ENCODE data around the gene HK2. TPM values are rescaled to one million over a fixed set of nuclear protein-coding genes. Genes with fewer than 3 reads are reported as not detected.

The HK2 gene
- total RNA-seq, 1 donor from 2014 or later, result 27.6 TPM

DNA sequence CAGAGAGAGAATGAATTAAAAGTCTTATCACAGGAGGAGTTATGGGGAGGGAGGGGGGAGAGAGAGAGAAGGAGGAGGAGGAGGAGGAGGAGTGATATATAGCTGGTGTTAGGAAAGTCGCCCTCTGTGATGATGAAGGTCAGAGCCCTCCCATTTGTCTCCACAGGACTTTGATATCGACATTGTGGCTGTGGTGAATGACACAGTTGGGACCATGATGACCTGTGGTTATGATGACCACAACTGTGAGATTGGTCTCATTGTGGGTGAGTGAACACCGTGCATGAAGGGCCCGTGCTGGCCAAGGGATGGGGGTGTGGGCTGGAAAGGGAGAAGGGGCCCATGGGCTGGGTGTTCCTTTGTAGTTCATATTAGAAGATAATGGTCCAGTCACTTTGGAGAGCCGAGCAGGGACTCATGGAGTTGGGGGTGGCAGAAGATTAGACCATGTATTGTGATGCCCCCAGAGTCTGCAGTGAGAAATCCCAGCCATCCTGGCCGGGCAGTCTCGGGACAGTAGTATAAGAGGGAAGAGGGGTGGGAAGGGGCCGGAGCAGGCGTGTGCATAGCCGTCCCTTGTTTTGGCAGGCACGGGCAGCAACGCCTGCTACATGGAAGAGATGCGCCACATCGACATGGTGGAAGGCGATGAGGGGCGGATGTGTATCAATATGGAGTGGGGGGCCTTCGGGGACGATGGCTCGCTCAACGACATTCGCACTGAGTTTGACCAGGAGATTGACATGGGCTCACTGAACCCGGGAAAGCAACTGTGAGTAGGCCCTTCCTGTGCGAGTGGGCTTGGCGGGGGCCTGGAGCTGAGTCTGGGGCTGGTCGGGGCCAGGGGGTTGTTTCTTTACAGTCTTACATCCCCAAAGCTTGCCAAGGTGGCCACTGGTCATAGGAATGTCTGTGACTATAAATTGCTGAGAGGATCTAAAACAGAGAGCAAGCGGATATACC lies 40.0 kb downstream of the HK2 start:
- no peak overlapping the region for H3K4me3 Mint-ChIP-seq

DNA sequence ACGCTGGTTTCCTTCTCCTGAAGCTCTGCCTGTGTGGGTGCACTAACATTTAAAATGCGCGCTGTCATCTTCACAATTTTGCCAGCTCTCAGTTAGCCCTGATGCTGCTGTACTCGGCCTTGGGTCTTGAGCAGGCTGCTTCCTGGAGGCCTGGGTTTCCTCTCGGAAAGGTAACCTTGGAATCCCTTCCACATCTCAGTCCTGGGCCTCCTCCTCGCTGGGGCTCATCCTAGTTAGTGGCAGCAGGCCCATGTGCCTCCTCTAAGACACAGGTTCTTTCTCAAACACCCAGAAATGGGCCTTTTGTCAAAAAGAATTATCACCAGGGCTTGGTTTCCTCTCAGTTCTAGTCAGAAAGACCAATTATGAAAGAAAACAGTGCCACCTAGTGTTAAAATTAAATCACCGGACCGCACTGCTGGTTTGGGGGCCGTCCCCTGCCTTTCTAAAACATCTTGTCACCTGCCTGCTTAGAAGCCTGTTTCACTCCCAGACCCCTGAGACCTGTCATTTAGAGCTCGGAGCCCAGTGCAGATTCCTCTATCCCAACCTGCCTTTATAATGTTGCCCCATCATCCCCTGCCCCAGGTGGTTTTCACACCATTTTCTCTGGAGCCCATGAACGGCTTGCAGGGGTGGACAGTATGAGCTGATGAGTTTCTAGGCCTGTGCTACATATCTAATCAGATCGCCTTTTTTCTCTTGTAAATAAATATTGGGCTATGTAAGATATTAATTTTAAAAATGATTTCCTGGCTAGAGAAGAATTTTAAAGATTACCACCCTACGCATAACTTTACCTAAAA lies 42.4 kb downstream of the HK2 start:
- peaks cover 23% of the 10 kb centered on the region for H3K36me3 Mint-ChIP-seq
- no peak for DNase-seq (ENCODE audit: extremely low spot score, unreplicated experiment)
- no peaks in the 10 kb centered on the region for H3K27me3 Mint-ChIP-seq
- no peak overlapping the region for H3K4me3 Mint-ChIP-seq
- TF ChIP-seq, protein P1, sequence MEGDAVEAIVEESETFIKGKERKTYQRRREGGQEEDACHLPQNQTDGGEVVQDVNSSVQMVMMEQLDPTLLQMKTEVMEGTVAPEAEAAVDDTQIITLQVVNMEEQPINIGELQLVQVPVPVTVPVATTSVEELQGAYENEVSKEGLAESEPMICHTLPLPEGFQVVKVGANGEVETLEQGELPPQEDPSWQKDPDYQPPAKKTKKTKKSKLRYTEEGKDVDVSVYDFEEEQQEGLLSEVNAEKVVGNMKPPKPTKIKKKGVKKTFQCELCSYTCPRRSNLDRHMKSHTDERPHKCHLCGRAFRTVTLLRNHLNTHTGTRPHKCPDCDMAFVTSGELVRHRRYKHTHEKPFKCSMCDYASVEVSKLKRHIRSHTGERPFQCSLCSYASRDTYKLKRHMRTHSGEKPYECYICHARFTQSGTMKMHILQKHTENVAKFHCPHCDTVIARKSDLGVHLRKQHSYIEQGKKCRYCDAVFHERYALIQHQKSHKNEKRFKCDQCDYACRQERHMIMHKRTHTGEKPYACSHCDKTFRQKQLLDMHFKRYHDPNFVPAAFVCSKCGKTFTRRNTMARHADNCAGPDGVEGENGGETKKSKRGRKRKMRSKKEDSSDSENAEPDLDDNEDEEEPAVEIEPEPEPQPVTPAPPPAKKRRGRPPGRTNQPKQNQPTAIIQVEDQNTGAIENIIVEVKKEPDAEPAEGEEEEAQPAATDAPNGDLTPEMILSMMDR (conservative IDR thresholded peaks at IDR 0.05), result peak; percentile 85
- peaks cover 8% of the 10 kb centered on the region for H3K4me1 Mint-ChIP-seq (ENCODE audit: unreplicated experiment)
- peak overlapping the region; percentile 11 for H3K27ac Mint-ChIP-seq
- no peaks in the 10 kb centered on the region for H3K9me3 Mint-ChIP-seq

More for the DNA sequence above, 40.0 kb downstream of the HK2 start:
- DNase-seq (ENCODE audit: extremely low spot score, unreplicated experiment), result no peak
- TF ChIP-seq, protein P1 (conservative IDR thresholded peaks at IDR 0.05), result no peak
- H3K9me3 Mint-ChIP-seq, result no peaks in the 10 kb centered on the region
- peaks cover 8% of the 10 kb centered on the region for H3K4me1 Mint-ChIP-seq (ENCODE audit: unreplicated experiment)
- H3K27me3 Mint-ChIP-seq, result no peaks in the 10 kb centered on the region
- H3K27ac Mint-ChIP-seq, result peak overlapping the region; percentile 28
- peaks cover 22% of the 10 kb centered on the region for H3K36me3 Mint-ChIP-seq

DNA sequence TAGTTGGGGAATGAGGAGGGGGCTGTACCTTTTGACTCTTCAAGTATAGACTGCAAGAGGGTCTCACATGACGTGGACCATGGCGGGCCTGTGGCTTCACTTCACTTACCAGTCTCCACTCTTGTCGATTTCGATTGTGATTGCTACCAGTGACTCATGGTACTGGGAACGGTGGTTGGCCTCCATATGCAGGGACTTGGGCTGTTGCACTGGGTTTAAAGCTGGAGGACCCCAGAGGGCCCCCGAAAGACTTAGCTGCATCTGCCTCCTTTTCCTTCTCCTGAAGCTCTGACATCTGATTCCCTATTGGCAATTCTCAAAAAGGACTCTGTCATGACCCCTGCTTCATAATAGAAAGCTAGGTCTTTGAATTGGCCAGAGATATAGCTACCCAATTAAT lies 43.4 kb downstream of the HK2 start:
- DNase-seq (ENCODE audit: extremely low spot score, unreplicated experiment), result no peak
- peaks cover 23% of the 10 kb centered on the region for H3K36me3 Mint-ChIP-seq

GRCh38 chr2:74877781-74878433 lies 44.0 kb downstream of the HK2 start:
- DNase-seq (ENCODE audit: extremely low spot score, unreplicated experiment), result no peak
- peaks cover 8% of the 10 kb centered on the region for H3K4me1 Mint-ChIP-seq (ENCODE audit: unreplicated experiment)
- no peaks in the 10 kb centered on the region for H3K27me3 Mint-ChIP-seq
- H3K36me3 Mint-ChIP-seq, result peaks cover 22% of the 10 kb centered on the region
- TF ChIP-seq, protein P1 (conservative IDR thresholded peaks at IDR 0.05), result no peak
- H3K27ac Mint-ChIP-seq, result no peak overlapping the region
- no peaks in the 10 kb centered on the region for H3K9me3 Mint-ChIP-seq
- H3K4me3 Mint-ChIP-seq, result no peak overlapping the region

More for the DNA sequence above, 43.4 kb downstream of the HK2 start:
- Mint-ChIP-seq H3K27ac (no peak overlapping the region), H3K4me3 (no peak overlapping the region), H3K9me3 (no peaks in the 10 kb centered on the region), H3K4me1 (ENCODE audit: unreplicated experiment) (peaks cover 8% of the 10 kb centered on the region), H3K27me3 (no peaks in the 10 kb centered on the region)
- TF ChIP-seq, protein P1 (conservative IDR thresholded peaks at IDR 0.05), result no peak

GRCh38 chr2:74878551-74878950 lies 44.6 kb downstream of the HK2 start:
- no peak for DNase-seq (ENCODE audit: extremely low spot score, unreplicated experiment)
- no peaks in the 10 kb centered on the region for H3K27me3 Mint-ChIP-seq
- no peaks in the 10 kb centered on the region for H3K9me3 Mint-ChIP-seq
- peaks cover 19% of the 10 kb centered on the region for H3K36me3 Mint-ChIP-seq
- no peak overlapping the region for H3K27ac Mint-ChIP-seq
- peaks cover 8% of the 10 kb centered on the region for H3K4me1 Mint-ChIP-seq (ENCODE audit: unreplicated experiment)
- TF ChIP-seq, protein P1 (conservative IDR thresholded peaks at IDR 0.05), result no peak
- H3K4me3 Mint-ChIP-seq, result no peak overlapping the region

All from type B pancreatic cell (in vitro differentiated cells).